Epithelial cell of proximal tubule (primary cell): ENCODE measurements around the gene IGFBP4. TPM values are rescaled to one million over a fixed set of nuclear protein-coding genes. Genes with fewer than 3 reads are reported as not detected.

Source experiments
- DNase-seq: peaks from one replicate; pipeline ENCODE4 v3.0.0-alpha.2; 2011; ENCODE audit warnings: low read depth
- H3K4me3 ChIP-seq: 2 replicates; pipeline ENCODE4 v1.5.1; 2011; ENCODE audit warnings: low read depth, mild to moderate bottlenecking, low read length
- total RNA-seq: library from RNA; depleted of rRNA; stranded (reverse); fragments of >200 nt; gene quantifications from 2 replicates; pipeline ENCODE4 v1.2.3, GENCODE V29; 2015
- TF ChIP-seq, protein P1 (sequence below): conservative IDR thresholded peaks from 2 replicates; pipeline ENCODE4 v1.5.1; 2012; ENCODE audit warnings: low read depth, mild to moderate bottlenecking, low read length

The IGFBP4 gene
- total RNA-seq, 1 donor from 2014 or later, result 67.7 TPM

DNA sequence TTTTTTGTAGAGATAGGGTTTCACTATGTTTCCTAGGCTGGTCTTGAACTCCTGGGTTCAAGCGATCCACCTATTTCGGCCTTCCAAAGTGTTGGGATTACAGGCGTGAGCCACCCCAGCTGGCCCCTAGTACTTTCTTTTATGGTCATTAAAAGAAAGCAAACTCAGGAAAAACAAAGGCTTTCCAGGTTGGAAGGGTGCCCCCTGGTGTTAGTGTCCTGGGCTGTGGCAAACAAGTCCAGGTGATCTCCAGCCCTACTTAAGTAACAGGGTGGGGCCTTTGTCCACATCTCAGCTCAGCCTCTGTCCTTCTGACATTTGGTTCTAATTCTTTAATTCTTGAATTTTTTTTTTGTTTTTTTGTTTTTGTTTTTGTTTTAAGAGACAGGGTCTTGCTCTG, 6.9 kb downstream of the IGFBP4 start:
- DNase-seq, result no peak
- TF ChIP-seq, protein P1, sequence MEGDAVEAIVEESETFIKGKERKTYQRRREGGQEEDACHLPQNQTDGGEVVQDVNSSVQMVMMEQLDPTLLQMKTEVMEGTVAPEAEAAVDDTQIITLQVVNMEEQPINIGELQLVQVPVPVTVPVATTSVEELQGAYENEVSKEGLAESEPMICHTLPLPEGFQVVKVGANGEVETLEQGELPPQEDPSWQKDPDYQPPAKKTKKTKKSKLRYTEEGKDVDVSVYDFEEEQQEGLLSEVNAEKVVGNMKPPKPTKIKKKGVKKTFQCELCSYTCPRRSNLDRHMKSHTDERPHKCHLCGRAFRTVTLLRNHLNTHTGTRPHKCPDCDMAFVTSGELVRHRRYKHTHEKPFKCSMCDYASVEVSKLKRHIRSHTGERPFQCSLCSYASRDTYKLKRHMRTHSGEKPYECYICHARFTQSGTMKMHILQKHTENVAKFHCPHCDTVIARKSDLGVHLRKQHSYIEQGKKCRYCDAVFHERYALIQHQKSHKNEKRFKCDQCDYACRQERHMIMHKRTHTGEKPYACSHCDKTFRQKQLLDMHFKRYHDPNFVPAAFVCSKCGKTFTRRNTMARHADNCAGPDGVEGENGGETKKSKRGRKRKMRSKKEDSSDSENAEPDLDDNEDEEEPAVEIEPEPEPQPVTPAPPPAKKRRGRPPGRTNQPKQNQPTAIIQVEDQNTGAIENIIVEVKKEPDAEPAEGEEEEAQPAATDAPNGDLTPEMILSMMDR, result peak; percentile 71

DNA sequence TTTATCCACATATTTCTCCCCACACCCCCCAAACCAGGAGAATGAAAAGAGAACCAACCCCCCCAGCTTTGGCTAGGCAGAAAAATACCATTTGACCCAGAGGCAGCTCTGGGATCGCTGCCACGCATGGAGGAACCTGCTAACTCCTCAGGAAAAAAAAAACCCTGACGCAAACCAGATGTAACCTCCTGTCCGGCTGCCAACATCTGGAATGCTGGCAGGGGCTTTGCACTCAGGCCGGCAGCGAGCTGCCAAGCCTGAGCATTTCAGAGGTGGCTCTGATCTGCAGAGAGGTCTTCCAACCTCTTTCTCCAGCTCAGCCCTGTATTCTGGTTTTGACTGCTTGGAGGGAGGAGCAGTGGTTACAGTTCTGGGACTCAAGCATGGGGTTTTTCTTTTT, 8.2 kb downstream of the IGFBP4 start:
- DNase-seq, result no peak
- TF ChIP-seq, protein P1, result no peak

More for the DNA sequence above, 6.9 kb downstream of the IGFBP4 start:
- no peak overlapping the region for H3K4me3 ChIP-seq

DNA sequence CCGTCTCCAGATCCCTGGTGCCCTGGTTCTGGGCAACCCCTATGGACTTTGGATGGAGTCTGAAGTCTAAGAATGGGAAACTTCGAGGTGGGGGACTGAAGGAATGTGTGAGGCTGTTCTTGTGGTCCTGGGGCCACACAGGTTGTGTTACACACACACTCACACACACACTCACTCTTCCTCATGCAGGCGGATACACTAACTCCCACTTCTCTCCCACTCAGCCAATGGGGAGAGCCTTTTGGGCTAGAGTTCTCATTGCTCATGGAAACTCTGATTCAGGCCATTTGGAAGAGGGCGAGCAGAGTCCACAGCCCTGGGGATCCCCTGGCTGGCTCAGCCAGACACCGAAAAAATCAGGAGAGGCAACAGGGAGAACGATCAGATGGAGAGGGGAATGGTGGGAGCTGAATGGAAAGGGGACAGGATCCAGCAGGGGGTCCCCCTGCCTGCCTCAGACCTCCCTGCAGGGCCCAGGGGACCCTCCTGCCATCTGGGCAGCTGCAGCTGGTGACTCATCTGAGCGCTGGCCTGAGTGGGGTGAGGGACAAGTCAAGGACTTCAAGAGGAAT, 9.1 kb downstream of the IGFBP4 start:
- no peak for DNase-seq
- no peak overlapping the region for H3K4me3 ChIP-seq
- TF ChIP-seq, protein P1, result no peak

More for the DNA sequence above, 8.2 kb downstream of the IGFBP4 start:
- H3K4me3 ChIP-seq, result no peak overlapping the region

- TF ChIP-seq, protein P1, result no peak
- DNase-seq, result no peak
- no peak overlapping the region for H3K4me3 ChIP-seq
These were observed 9.7 kb downstream of the IGFBP4 start for GRCh38 chr17:40452921-40453378.

GRCh38 chr17:40453881-40454612, 10.8 kb downstream of the IGFBP4 start:
- TF ChIP-seq, protein P1, result no peak
- DNase-seq, result no peak
- no peak overlapping the region for H3K4me3 ChIP-seq

DNA sequence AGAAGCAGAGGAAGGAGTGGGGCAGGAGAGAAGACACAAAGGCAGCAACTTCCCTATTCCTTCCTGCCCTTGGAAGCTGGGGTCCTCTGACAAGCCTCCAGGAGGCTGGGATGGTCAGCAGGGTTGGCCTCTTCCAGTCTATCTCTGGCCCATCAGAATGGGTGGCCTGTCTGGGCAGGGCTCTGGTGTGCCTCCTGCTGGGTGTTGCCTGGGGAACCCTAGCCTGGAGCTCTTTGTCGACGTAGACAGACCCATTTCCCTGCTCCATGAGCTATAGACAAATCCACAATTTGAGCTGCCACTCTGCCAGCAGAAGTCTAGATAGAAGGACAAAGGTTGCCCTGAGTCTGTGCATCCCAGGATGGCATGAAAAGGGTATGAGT, 11.4 kb downstream of the IGFBP4 start:
- DNase-seq, result no peak
- TF ChIP-seq, protein P1, result no peak
- no peak overlapping the region for H3K4me3 ChIP-seq
